Limb (tissue), 2 donors: ENCODE results near the gene APOL1.
"Not testable (repeated sequence)": the region's sequence is repeated elsewhere in the genome, so short reads cannot be mapped to it uniquely, and the experiment has no call there.

Experiments
- DNase-seq, 2 donors: peaks; one replicate each; pipeline ENCODE4 v3.0.0-alpha.2; 2016; ENCODE audit errors: extremely low spot score in 2 of 2

The APOL1 gene

GRCh38 chr22:36290391-36291075, 37.6 kb downstream of the APOL1 start:
- DNase-seq, result not testable (repeated sequence)

- DNase-seq, result no peak
These were observed 39.2 kb downstream of the APOL1 start for GRCh38 chr22:36291831-36292740.

DNA sequence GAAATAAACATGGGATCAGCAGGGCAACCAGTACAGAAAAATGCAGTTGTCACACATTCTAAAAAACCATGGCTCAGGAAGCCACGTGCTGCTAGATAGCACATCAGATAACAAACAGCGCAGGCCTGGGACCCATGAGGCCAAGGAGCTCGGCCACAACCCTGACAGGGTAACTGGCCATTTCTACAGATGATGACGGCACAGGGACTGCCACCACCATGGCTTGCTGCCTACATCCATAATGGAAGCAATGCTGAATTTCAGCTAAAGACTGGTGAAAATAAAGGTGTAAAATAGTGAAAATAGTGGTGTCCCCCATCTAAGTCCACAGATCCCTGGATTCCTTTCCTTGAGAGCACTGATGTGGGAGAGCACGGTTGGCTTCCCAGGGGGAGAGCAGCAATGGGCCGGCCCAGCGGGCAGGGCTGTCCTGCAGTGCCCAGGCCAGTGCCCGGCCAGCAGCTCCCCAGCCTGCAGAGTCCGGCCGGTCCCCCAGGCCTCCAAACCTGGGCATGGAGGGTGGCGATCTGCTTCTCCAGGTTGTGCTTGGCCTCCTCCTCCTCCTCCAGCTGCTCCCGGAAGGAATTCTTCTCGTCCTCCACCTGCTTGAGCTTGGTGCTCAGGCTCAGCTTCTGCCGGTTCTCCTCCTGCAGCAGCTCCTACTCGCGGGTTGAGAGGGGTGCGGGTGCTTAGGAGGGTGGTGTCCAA, 40.0 kb downstream of the APOL1 start:
- DNase-seq, result no peak

GRCh38 chr22:36293606-36294292, 40.8 kb downstream of the APOL1 start:
- DNase-seq, result no peak

DNA sequence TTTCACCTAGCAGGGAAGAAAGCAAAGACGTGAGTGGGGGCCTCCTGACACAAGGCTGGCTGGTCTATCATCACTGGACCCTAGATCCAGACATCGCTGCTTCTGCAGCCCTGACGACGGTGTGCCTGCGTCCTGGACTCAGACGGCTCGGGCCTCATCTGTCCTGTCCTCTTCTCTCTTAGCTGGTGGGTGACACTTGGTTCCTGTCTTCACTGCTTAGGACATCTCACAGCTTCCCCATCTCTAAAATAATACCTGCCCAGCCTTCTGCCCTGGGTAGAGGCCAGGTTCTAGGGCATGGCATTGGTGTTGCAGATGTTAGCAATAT, 41.3 kb downstream of the APOL1 start:
- no peak for DNase-seq

GRCh38 chr22:36294801-36295200, 41.9 kb downstream of the APOL1 start:
- DNase-seq, result no peak

DNA sequence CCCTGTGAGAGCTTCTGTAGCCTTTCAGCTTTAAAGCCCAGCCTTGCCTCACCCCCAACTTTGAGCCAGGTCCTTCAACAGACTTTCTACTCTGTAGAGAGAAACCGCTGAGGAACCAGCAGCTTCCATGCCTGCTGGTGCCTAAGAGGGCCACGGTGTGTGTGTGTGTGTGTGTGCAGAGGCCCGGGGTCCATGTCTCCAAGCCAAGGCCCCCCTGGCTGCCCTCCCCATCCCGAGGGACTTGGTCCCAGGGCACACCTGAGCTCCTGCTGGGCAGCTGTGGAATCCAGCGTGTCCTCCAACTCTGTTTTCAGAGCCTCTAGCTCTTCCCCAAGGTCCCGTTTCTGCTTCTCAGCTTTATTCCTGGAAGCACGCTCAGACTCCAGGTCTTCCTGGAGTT, 42.3 kb downstream of the APOL1 start:
- DNase-seq, result no peak

DNA sequence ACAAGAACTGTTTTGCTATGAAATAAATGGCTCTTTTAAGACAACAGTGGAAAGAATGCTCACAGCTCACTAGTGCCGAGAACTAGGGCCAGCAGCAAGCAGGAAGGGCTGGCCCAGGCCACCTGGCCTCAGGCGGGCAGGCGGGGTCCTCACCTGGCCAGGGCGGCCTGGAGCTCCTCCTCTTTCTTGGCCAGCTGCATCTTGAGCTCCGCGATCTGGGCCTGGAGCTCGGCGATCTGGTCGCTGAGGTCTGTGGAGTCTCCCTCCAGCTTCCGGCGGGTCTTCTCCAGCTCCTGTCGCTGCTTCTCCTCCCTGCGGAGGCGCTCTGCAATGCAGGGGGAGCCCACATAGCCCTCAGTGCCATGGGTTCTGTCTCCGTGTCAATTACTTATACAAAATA, 43.8 kb downstream of the APOL1 start:
- no peak for DNase-seq

- DNase-seq, result no peak
These were observed 44.6 kb downstream of the APOL1 start for GRCh38 chr22:36297568-36297967.

- no peak for DNase-seq
These were observed 45.2 kb downstream of the APOL1 start for GRCh38 chr22:36298118-36298517.

DNA sequence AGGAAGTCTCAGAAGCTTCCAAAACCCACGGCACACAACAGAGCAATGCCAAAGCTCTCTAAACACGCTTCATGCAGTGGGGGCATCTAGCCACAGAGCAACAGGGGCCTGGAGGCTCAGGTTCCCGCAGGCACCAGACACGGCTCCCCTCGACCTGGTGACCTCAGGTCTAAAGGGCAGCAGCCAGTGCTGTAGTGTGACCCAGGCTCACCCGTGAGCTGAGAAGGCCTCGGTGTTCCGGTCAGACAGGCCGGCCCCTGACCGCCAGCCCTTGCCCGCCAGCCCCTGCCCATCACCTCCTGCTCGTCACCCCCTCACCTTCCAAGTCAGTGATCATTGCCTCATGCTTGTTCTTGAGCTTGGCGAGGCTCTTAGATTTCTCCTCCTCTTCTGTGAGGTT, 45.7 kb downstream of the APOL1 start:
- DNase-seq, result no peak

- no peak for DNase-seq
These were observed 46.4 kb downstream of the APOL1 start for GRCh38 chr22:36299295-36299694.

GRCh38 chr22:36299911-36300310, 47.0 kb downstream of the APOL1 start:
- DNase-seq, result no peak

GRCh38 chr22:36300396-36301212, 47.7 kb downstream of the APOL1 start:
- no peak for DNase-seq

- DNase-seq, result peak; percentile 51 to 84
These were observed 48.5 kb downstream of the APOL1 start for GRCh38 chr22:36301384-36301828.

GRCh38 chr22:36301851-36302250, 48.9 kb downstream of the APOL1 start:
- DNase-seq, result no peak

DNA sequence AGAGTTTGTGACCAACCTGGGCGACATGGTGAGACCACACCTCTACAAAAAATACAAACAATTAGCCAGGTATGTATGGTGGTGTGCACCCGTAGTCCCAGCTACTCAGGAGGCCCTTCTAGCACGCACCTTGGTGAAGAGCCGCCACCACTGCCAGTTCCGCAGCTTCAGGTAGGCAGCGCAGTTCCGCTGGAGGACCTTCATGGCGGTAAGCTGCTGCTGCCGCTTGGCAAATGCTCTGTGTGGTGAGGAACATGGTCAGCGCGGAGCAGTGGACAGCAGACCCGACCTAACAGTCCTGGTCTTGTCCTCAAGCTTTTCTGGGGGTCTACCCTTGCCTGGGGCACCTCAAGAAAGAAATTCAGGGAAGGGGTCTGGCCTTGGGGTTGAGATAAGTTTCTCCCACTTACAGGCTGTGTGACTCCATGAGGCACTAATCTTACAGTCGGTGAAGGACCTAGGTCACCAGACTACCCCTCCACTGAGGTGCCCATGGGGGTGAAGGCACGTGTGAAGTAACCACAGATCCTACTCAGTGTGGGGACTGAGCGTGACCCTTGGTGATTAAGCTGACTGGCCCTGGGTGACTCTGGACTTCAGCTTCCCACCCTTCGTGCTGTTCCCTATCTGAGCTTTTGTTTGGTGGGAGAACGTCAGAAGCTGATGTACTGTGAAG, 49.6 kb downstream of the APOL1 start:
- peak in 1 of 2 donors; percentile 26 for DNase-seq

DNA sequence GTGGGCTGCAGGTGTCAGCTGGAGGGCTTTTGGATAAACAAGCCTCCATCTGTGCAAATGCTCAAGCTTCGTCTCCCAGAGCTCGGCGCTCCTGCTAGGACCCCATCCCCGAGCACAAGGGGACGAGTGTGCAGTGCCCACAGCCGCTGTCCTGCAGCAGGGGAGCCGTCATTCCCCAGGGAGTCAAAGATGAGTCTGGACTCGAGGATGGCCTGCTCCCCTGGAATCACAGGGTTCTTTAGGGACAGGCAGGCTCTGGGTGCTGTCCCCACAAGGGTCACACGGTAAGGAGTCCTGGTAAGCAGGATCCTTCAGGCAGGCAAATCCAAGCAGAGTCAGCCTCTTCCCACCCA, 50.2 kb downstream of the APOL1 start:
- DNase-seq, result peak in 1 of 2 donors; percentile 25

GRCh38 chr22:36303874-36304273, 50.9 kb downstream of the APOL1 start:
- peak in 1 of 2 donors; percentile 22 for DNase-seq

GRCh38 chr22:36304429-36304828, 51.5 kb downstream of the APOL1 start:
- peak in 1 of 2 donors; percentile 20 for DNase-seq
